ENCODE data around the gene DYNC2H1. TPM values are rescaled to one million over a fixed set of nuclear protein-coding genes. Genes with fewer than 3 reads are reported as not detected.
A peak's percentile ranks its signal among the peaks of the same experiment; 100 is the strongest.

Gene DYNC2H1
- total RNA-seq, 1 experiment from 2014 or later: 7.6 TPM

- no peaks in the 10 kb centered on the region for H3K36me3 ChIP-seq
- no peaks in the 10 kb centered on the region for H3K9me3 ChIP-seq
- DNase-seq: no peak
- no peaks in the 10 kb centered on the region for H3K27me3 ChIP-seq
- H3K4me3 ChIP-seq: no peak overlapping the region
These were observed 388.0 kb downstream of the DYNC2H1 start for GRCh38 chr11:103497268-103497667.

DNA sequence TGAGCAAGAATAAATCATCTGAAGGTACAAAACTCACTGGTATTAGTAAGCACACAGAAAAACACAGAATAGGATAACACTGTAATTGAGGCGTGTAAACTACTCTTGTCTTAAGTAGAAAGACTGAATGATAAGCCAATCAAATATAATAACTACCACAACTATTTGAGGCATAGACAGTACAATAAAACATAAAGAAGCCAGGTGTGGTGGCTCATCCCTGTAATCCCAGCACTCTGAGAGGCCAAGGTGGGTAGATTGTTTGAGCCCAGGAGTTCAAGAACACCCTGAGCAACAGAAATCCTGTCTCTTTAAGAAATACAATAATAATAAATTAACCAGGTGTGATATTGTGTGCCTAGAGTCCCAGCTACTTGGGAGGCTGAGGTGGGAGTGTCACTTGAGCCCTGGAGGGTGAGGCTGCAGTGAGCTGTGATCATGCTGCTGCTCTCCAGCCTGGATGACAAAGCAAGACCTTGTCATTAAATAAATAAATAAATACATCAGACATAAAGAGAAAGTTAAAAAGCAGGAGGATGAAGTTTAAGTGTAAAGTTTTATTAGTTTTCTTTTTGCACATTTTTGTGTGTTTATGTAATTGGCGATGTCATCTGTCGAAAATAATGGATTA lies 390.6 kb downstream of the DYNC2H1 start:
- no peaks in the 10 kb centered on the region for H3K27me3 ChIP-seq
- no peak overlapping the region for H3K4me3 ChIP-seq
- no peaks in the 10 kb centered on the region for H3K36me3 ChIP-seq
- DNase-seq: peak; percentile 14
- H3K9me3 ChIP-seq: no peaks in the 10 kb centered on the region; the same call in 1 of the 2 replicates

DNA sequence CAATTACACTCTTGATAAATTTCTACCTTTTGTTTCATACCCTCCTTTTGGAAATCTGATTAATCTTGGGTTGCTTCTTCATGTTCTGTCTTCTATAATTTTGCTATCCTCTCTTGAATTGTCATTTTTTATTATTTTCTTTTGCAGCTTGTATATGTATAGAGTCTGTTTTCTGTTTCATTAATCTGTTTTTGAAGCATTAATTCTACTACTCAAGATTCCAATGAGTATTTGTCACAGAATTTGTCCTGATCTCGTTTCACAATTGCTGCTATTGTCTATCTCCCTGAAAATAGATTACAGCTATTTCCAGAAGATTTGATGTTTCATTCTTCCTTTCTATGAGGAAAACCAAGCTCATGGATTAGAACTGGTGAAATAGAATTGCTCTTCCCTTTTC lies 406.1 kb downstream of the DYNC2H1 start:
- no peaks in the 10 kb centered on the region for H3K9me3 ChIP-seq
- no peak overlapping the region for H3K4me3 ChIP-seq
- no peak for DNase-seq
- H3K27me3 ChIP-seq: no peaks in the 10 kb centered on the region
- no peaks in the 10 kb centered on the region for H3K36me3 ChIP-seq

- Histone ChIP-seq H3K4me3 (no peak overlapping the region), H3K9me3 (no peaks in the 10 kb centered on the region), H3K36me3 (no peaks in the 10 kb centered on the region), H3K27me3 (no peaks in the 10 kb centered on the region)
- no peak for DNase-seq
These were observed 411.6 kb downstream of the DYNC2H1 start for GRCh38 chr11:103520792-103521191.

DNA sequence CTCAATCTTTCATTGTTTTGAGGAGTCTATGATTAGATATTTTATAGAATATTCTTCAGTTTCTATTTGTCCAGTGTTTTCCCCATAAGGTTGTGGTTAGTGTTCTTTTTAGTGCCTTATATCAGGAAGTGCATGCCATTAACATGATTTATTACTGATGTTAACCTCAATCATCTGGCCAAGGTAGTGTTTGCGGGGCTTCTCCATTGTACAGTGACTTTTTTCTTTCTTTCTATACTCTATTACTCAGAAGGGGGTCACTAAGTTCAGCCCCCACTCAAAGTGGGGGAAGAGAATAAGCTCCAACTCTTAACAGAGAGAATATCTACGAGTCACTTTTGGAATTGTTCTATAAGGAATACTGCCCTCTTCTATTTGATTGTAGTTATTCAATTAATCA lies 415.8 kb downstream of the DYNC2H1 start:
- Histone ChIP-seq H3K27me3 (no peaks in the 10 kb centered on the region), H3K36me3 (no peaks in the 10 kb centered on the region), H3K9me3 (no peaks in the 10 kb centered on the region), H3K4me3 (no peak overlapping the region)
- peak; percentile 5 for DNase-seq

DNA sequence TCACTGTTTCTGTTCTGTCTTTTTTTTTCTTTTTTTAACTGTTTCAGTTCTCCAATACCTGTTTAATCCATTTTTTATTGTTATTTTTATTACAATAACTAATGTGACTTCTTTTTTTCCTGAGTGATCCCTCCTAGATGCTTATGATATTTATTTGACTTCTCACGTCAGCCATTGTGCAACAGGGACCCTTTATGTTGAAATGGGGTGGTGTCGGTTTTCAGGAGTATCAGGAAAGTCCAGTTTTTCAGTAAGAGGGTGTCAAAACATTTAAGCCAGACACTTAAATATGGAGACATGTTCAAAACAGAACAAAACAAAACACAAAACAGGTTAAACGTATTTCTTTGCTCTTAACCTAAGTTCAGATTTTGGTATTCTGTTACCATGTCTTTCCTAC lies 418.8 kb downstream of the DYNC2H1 start:
- no peak for DNase-seq
- no peaks in the 10 kb centered on the region for H3K27me3 ChIP-seq

DNA sequence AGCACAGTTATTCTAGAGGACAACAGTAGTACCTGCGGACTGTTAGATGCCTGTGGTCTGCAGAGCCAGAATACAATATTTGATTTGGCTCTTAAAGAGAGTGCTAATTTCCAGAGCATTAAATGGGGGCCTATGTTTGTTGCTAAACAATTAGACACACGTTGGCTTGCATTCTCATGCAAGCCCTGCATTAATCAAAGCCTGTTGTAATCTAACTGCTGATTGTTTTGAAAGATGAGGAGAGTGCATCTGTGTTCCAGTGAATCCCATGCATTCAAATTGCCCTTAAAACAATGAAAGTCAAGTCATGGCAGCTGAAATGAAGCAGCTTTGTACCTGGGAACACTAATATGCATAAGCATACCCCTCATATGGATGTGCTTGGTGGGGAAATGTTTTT lies 419.4 kb downstream of the DYNC2H1 start:
- no peak for DNase-seq
- H3K36me3 ChIP-seq: no peaks in the 10 kb centered on the region
- no peak overlapping the region for H3K4me3 ChIP-seq
- no peaks in the 10 kb centered on the region for H3K9me3 ChIP-seq
- H3K27me3 ChIP-seq: no peaks in the 10 kb centered on the region

More for the DNA sequence above, 418.8 kb downstream of the DYNC2H1 start:
- H3K36me3 ChIP-seq: no peaks in the 10 kb centered on the region
- no peaks in the 10 kb centered on the region for H3K9me3 ChIP-seq
- H3K4me3 ChIP-seq: no peak overlapping the region

DNA sequence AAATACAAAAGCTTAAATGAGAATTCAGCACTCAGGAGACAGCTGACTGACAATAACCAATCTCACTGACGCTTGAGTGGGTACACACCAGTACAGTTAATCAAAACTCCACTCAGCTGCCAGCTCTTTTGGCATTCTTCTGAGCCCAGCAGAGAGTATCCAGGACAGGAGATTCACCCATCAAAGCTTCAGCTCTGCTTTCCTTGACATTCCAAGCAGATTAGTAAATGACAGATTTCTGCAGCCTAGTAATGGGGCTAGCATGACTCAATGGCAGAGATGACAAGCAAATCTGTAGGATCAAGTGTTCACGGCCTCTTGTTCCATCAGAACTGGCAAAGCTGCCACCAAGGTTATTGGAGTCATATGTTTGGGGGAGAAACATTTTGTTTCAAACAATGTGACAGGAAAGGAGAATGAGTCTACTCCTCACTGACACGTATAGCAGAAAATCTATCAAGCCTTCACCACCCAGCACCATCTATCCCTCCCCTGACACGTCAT lies 420.0 kb downstream of the DYNC2H1 start:
- Histone ChIP-seq H3K36me3 (no peaks in the 10 kb centered on the region), H3K27me3 (no peaks in the 10 kb centered on the region), H3K9me3 (no peaks in the 10 kb centered on the region), H3K4me3 (no peak overlapping the region)
- peak; percentile 85 for DNase-seq

Other genes starting within 250 kb of the DYNC2H1 start
- gene MMP12, start 234.4 kb upstream of the DYNC2H1 start, total RNA-seq (2014; rRNA removed; shearing (Covaris generic); ENCODE audit: low replicate concordance): 0.12 TPM in 1 of 2 replicates, not detected in the other
- not detected in 2 replicates for gene MMP13, start 153.7 kb upstream of the DYNC2H1 start, total RNA-seq (2014; rRNA removed; shearing (Covaris generic); ENCODE audit: low replicate concordance)
- 167 and 222 TPM in 2 replicates for gene DCUN1D5, start 17.3 kb upstream of the DYNC2H1 start, total RNA-seq (2014; rRNA removed; shearing (Covaris generic); ENCODE audit: low replicate concordance)

All from MG63 (cell line).